Tongue (tissue), 2 donors: ENCODE data around the gene RHOJ. TPM values are rescaled to one million over a fixed set of nuclear protein-coding genes. Genes with fewer than 3 reads are reported as not detected.
"Not testable (repeated sequence)": the region's sequence is repeated elsewhere in the genome, so short reads cannot be mapped to it uniquely, and the experiment has no call there.

Source experiments
- DNase-seq: peaks from one replicate; pipeline ENCODE4 v3.0.0-alpha.2; 2015
- total RNA-seq: library from RNA; depleted of rRNA; stranded (reverse); fragments of >200 nt; gene quantifications from one replicate; pipeline ENCODE4 v1.2.3, GENCODE V29; 2014

RHOJ gene
- total RNA-seq = 27.2 TPM

GRCh38 chr14:63204407-63205043 is at the start of gene RHOJ:
Gene RHOJ, plus strand, starts transcription at chr14:63204443. Its CDS starts 427 bp downstream, at chr14:63204870.
- DNase-seq = peak; percentile 82

GRCh38 chr14:63155511-63156185 is 48.6 kb upstream of the RHOJ start:
- no peak for DNase-seq

- DNase-seq = no peak
These were observed 47.0 kb upstream of the RHOJ start for GRCh38 chr14:63157195-63157594.

- no peak for DNase-seq
These were observed 40.9 kb upstream of the RHOJ start for GRCh38 chr14:63163306-63163705.

DNA sequence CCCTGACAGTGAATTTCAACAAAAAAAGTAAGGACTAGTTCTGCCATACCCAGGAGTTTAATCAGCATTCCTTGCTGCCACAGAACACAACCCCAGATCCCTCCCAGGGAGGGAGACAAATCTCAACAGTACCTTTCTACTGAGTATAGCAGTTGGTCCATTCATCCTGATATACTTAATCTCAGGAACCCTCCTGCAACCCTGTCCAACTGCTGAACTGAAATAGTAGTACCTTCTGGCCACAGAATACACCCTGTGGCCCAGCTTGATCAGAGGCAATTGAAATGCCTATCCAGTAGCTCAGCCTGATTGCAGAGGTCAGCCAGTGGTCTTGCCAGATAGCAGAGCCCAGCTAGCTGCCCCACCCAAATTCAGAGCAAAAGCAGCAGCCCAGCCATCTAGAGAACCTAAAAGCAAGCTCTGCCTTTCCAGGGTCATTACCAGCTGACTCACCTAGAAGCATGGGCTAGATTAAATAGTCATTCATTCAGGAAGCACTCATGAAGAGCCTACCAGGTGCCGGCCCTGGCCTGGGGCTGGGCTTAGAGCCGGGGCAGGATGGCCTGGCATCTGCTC is 40.0 kb upstream of the RHOJ start:
- DNase-seq = no peak

- not testable (repeated sequence) for DNase-seq
These were observed 39.0 kb upstream of the RHOJ start for GRCh38 chr14:63165267-63165666.

GRCh38 chr14:63167044-63167443 is 37.2 kb upstream of the RHOJ start:
- DNase-seq = no peak

GRCh38 chr14:63174760-63175191 is 29.5 kb upstream of the RHOJ start:
- peak; percentile 78 for DNase-seq

- DNase-seq = no peak
These were observed 28.7 kb upstream of the RHOJ start for GRCh38 chr14:63175531-63175930.

DNA sequence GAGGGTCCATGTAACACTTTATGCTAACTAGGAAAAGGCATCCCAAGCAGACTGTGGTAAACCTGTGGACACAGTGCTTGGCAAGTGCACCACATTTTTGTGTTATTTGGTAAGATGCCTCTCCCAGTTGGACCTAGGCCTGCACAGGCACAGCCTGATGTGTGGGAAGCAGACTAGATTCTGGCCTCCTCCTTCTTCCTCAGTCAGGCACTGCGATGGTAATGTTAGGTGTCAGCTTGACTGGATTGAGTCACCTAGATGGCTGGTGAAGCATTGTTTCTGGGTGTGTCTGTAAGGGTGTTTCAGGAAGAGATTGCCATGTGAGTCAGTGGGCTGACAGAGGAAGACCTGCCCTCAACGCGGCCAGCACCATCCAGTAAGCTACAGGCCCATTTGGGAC is 25.3 kb upstream of the RHOJ start:
- DNase-seq = no peak

DNA sequence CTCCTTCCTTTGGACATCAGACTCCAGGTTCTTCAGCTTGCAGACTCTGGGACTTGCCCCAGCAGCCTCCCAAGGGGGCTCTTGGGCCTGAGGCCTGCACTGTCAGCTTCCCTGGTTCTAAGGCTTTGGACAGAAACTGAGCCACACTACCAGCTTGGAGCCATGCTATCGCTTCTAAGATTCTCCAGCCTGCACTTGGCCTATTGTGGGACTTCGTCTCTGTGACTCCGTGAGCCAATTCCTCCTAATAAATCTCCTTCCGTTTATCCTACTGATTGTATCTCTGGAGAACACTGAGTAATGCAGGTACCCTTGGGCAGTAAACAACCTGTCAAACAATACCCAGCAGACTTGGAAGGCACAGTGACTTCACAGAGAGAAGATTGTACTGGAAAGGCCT is 24.9 kb upstream of the RHOJ start:
- no peak for DNase-seq

GRCh38 chr14:63180011-63180410 is 24.2 kb upstream of the RHOJ start:
- DNase-seq = peak; percentile 79

GRCh38 chr14:63182968-63183367 is 21.3 kb upstream of the RHOJ start:
- no peak for DNase-seq

DNA sequence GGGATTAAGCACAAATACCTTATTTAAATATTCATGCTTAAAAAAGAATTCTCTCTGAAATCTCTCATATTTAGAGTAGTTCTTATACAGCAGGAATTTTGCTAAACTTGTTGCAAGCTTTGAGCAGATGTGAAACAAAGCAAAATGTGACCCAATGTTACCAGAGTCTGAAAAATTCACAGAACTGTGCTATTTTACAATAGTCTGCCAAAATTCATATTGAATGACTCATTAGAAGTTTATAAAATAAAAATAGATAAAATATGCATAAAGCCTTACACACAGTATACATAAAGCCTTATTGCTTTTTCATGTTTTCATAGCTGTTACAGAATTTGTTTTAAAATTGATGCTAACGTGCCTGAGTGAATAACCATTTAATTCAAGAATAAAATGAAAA is 17.8 kb upstream of the RHOJ start:
- DNase-seq = peak; percentile 21

- DNase-seq = no peak
These were observed 13.0 kb upstream of the RHOJ start for GRCh38 chr14:63191211-63191610.

DNA sequence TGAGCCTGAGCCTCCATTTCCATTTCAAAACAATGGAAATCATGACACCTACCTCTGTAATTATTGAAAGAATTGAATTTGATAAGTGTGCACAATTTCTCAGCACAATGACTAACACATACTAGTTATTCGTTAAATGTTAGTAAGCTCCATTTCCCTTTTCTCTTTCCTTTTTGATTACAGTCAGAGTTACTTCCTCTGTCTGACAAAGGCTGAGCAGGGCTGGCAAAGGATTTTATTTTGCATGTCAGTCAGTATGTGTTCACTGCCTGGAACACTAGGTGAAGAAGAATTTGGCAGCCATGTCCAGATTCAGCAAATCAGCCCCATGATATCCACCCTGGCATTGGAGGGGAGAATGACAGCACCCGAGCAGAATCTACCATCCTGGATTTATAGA is 12.2 kb upstream of the RHOJ start:
- DNase-seq = no peak

GRCh38 chr14:63193236-63193635 is 11.0 kb upstream of the RHOJ start:
- DNase-seq = no peak

DNA sequence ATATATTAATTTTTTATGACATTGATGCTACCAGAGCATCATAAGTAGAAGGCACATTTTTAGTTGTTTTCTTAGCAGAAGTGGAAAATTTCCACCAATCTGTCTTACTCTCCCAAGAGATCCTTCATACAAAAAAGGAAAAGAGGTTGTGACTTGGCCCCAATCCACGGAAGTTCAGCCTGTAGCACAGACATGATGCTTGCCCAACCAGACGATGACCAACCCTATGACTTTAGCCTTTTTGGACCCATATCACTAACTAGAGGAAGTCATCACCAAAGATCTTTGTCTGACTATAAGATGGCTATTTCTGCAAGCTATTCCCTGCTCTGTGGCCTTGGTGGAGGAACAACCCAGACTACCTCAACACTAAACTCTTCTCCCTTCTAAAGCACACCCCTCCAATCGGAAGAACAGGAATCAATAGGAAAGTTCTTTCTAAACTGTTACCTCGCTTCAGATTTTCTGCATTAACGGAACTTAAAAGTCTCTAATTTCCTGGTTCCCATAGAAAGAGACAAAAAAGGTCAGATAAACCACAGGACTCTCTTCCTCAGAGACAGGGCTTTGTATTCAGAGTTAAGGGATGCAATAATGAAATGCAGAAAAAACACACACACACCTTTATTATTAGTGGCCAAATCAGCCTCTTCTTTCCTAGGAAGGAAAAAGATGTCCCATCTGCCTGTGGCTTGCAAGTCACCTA is 4.1 kb upstream of the RHOJ start:
- DNase-seq = no peak

DNA sequence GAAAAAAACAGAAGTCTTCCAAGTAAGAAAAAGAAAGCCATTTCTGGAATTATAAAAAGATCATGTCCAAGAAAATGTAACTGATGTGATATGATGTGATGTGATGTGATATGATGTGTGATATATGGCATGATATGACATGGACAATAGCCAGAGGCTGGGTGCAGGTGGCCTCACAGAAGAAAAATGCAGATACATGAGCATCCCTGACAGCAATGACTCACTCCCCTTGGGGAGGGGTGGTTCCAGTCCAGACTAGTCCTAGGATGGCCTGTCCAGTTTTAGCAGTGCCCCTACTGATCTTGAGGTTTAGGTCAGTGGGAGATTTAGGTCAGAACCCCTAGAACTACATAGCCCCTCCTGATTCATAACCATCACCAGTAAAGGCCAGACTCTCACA is 3.5 kb upstream of the RHOJ start:
- DNase-seq = no peak

GRCh38 chr14:63203015-63203414 is 1.2 kb upstream of the RHOJ start:
- DNase-seq = no peak

DNA sequence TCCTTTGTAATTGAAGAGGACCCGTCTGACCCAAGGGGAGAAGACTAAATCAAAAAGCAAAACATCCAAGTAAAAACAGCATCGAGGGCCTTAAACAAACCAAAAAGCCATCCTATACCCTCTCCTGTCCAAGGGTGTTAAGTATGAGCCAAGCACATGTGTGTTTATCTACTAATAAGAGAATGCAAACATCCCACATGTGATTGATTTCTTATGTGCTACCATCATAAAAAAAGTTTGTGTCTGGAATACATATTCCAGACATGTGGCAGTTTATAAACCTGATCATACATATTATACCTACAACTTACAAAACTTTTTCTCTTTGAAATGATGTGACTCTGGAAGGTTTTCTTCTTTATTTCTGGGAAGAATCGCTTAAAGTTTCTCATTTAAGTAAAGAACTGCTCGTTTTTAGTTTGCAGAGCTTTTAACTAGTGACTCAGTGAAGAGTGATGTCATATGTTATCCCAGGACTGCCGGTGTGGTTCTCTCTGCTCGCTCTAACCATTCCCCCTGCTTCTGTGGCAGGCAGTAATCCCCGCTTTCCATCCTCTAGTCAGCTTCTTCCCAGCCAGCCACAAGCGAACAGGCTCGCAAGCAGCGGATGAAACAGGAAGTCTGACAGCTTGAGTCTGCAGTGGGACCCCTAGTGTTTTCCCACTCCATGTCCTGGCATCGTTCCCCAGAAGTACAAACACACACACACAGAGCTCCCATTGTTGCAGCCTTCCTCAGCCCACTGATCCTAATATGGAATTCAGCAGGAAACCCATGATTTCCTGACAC is 431 bp upstream of the RHOJ start:
- DNase-seq = peak; percentile 97

DNA sequence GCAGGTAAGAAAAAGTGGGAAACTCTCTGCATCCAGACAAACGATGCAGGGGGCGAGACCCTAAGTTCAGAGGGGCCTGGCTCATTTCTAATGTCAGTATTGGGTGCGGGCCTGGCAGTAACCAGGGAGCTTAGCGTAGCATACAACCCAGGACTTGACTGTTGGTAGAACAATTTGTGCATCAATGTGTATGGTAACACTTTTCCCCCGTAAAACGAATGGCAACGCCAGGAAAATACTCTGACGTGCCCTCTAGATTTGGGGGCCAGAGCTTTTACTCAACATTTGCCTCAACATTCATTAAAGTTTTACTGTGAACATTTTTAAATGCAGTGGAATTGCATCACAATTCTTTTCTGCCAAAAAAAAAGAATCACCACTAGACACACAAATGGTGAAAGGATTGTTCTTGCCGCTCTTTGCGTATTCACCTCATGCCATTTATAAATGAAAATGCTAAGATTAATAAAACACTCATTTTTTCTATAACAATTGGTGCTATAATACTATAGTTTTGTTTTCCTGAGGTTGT is 867 bp downstream of the RHOJ start:
- DNase-seq = no peak
